SK-N-SH (cell line): ENCODE measurements around the gene CLPTM1L. TPM values are rescaled to one million over a fixed set of nuclear protein-coding genes. Genes with fewer than 3 reads are reported as not detected.

Experiments
- CTCF ChIA-PET: fragments of 300-600, 350-600 bp; formaldehyde crosslinking; extraction: SDS; loops from one replicate; lab custom pipeline; 2021; lab: Yijun Ruan, JAX
- POLR2A ChIA-PET: fragments of 350-600 bp; sonication (Branson Sonifier 250); formaldehyde crosslinking; extraction: SDS; loops from one replicate; lab custom pipeline; 2020; ENCODE audit warnings: antibody characterized with exemption, inconsistent platforms; lab: Yijun Ruan, JAX
- DNase-seq: peaks from one replicate; pipeline ENCODE4 v3.0.0; 2012
- H2AFZ ChIP-seq: fragments of 200-600 bp; sonication (generic); 2 replicates; pipeline ENCODE4 v1.8.1; 2016; ENCODE audit warnings: antibody characterized with exemption, mild to moderate bottlenecking, low read depth
- H3F3A ChIP-seq: fragments of 200-600 bp; sonication (generic); replicated peaks from 2 replicates; pipeline ENCODE3; 2016; ENCODE audit warnings: antibody characterized with exemption, mild to moderate bottlenecking; ENCODE audit not compliant: insufficient read depth
- H3K27ac ChIP-seq, 2 experiments: fragments of 200-500 bp in 1 of 2; fragments of 200-600 bp in 1 of 2; sonication (Bioruptor generic) in 1 of 2; sonication (generic), shearing (Covaris generic) in 1 of 2; 2 replicates each; pipeline versions ENCODE4 v1.5.1 to v1.6.1; 2014 to 2016; ENCODE audit warnings: low read depth in 2 of 2, inconsistent platforms in 1 of 2, low read length in 1 of 2, mild to moderate bottlenecking in 1 of 2, mixed read lengths in 1 of 2
- H3K27me3 ChIP-seq: fragments of 200-600 bp; sonication (generic), shearing (Covaris generic); 2 replicates; pipeline ENCODE4 v1.6.1; 2016; ENCODE audit warnings: mixed run types; ENCODE audit not compliant: insufficient read depth
- H3K36me3 ChIP-seq, 2 experiments: fragments of 200-500 bp in 1 of 2; fragments of 200-600 bp in 1 of 2; sonication (Bioruptor generic) in 1 of 2; sonication (generic) in 1 of 2; replicated peaks in 1 of 2; 2 replicates each; pipeline versions ENCODE3 to v1.5.1; 2014 to 2016; ENCODE audit warnings: low read length in 1 of 2, mild to moderate bottlenecking in 1 of 2; ENCODE audit not compliant: insufficient read depth in 2 of 2, control insufficient read depth in 1 of 2
- H3K4me1 ChIP-seq, 2 experiments: fragments of 200-500 bp in 1 of 2; fragments of 200-600 bp in 1 of 2; sonication (Bioruptor generic) in 1 of 2; sonication (generic), shearing (Covaris generic) in 1 of 2; 2 replicates each; pipeline versions ENCODE4 v1.5.1 to v1.6.1; 2014 to 2016; ENCODE audit warnings: low read depth in 1 of 2, low read length in 1 of 2, mixed run types in 1 of 2; ENCODE audit not compliant: insufficient read depth in 2 of 2, control insufficient read depth in 1 of 2
- H3K4me2 ChIP-seq: fragments of 200-600 bp; sonication (generic), shearing (Covaris generic); 2 replicates; pipeline ENCODE4 v1.6.1; 2017; ENCODE audit warnings: mixed run types
- H3K4me3 ChIP-seq, 2 experiments: fragments of 200-500 bp in 1 of 2; fragments of 200-600 bp in 1 of 2; sonication (Bioruptor generic) in 1 of 2; sonication (generic), shearing (Covaris generic) in 1 of 2; 2 replicates each; pipeline versions ENCODE4 v1.5.1 to v1.8.1; 2014 to 2016; ENCODE audit warnings: low read depth in 2 of 2, inconsistent platforms in 1 of 2, low read length in 1 of 2, mild to moderate bottlenecking in 1 of 2, mixed read lengths in 1 of 2, moderate library complexity in 1 of 2
- H3K79me2 ChIP-seq: fragments of 200-600 bp; sonication (generic); 2 replicates; pipeline ENCODE4 v1.8.1; 2017; ENCODE audit warnings: mild to moderate bottlenecking; ENCODE audit not compliant: insufficient read depth
- H3K9ac ChIP-seq: fragments of 200-600 bp; sonication (generic); 2 replicates; pipeline ENCODE4 v1.6.1; 2017; ENCODE audit warnings: mixed run types
- H3K9me2 ChIP-seq: fragments of 200-600 bp; sonication (generic); 2 replicates; pipeline ENCODE4 v1.6.1; 2017; ENCODE audit warnings: mixed run types
- H3K9me3 ChIP-seq: fragments of 200-600 bp; sonication (generic); 2 replicates; pipeline ENCODE4 v1.6.1; 2017; ENCODE audit warnings: mixed run types, mild to moderate bottlenecking, moderate library complexity
- H4K20me1 ChIP-seq: fragments of 200-600 bp; sonication (generic); 2 replicates; pipeline ENCODE4 v1.6.1; 2017; ENCODE audit warnings: mild to moderate bottlenecking, mixed run types; ENCODE audit not compliant: insufficient read depth
- CHD2 ChIP-seq: fragments of 150-350 bp; IDR thresholded peaks from 2 replicates; pipeline ENCODE4 v1.6.1; 2018; ENCODE audit warnings: low read length; ENCODE audit not compliant: partially characterized antibody
- ELF1 ChIP-seq: IDR thresholded peaks from 2 replicates; pipeline ENCODE4 v1.4.0; 2012
- EP300 ChIP-seq, 2 experiments: IDR thresholded peaks; 2 replicates each; pipeline versions ENCODE4 v1.4.0 to v1.6.1; 2012; ENCODE audit warnings: borderline replicate concordance in 1 of 2, low read depth in 1 of 2, low read length in 1 of 2
- EZH2phosphoT487 ChIP-seq: fragments of 200-600 bp; sonication (generic); IDR thresholded peaks from 2 replicates; pipeline ENCODE4 v1.6.1; 2017; ENCODE audit warnings: low read depth, mixed run types, mild to moderate bottlenecking, antibody characterized with exemption, moderate library complexity, borderline replicate concordance
- FOXJ3 ChIP-seq: sonication (generic); formaldehyde crosslinking; IDR thresholded peaks from 2 replicates; pipeline ENCODE4 v1.5.1; 2020; ENCODE audit warnings: mild to moderate bottlenecking, missing genetic modification reagents
- GABPA ChIP-seq: IDR thresholded peaks from 2 replicates; pipeline ENCODE4 v1.4.0; 2012; ENCODE audit warnings: low read depth, mild to moderate bottlenecking
- RFX5 ChIP-seq: IDR thresholded peaks from 2 replicates; pipeline ENCODE4 v1.6.1; 2012; ENCODE audit warnings: mild to moderate bottlenecking, improper control_type of control experiment, low read length
- TAF1 ChIP-seq: IDR thresholded peaks from 2 replicates; pipeline ENCODE4 v1.6.1; 2012; ENCODE audit warnings: low read depth, mild to moderate bottlenecking, low read length, moderate library complexity, borderline replicate concordance
- TCF12 ChIP-seq: IDR thresholded peaks from 2 replicates; pipeline ENCODE4 v1.4.0; 2012
- USF1 ChIP-seq: IDR thresholded peaks from 2 replicates; pipeline ENCODE4 v1.4.0; 2012; ENCODE audit warnings: low read depth, borderline replicate concordance
- USF2 ChIP-seq: fragments of 150-350 bp; IDR thresholded peaks from 2 replicates; pipeline ENCODE4 v1.6.1; 2017; ENCODE audit warnings: antibody characterized with exemption, low read length, low read depth, borderline replicate concordance
- ZBTB33 ChIP-seq: IDR thresholded peaks from 2 replicates; pipeline ENCODE4 v1.4.0; 2012; ENCODE audit warnings: low read depth, borderline replicate concordance
- WGBS: methylation state at CpG from one replicate; pipeline ENCODE4 v1.1.6; 2017; ENCODE audit warnings: low lambda C conversion rate; 5-methylcytosine and 5-hydroxymethylcytosine counted together
- polyA plus RNA-seq, 3 experiments: library from polyadenylated mRNA; depleted of rRNA; stranded (reverse); fragments of >200 nt; gene quantifications; 2 replicates each; pipeline ENCODE4 v1.2.3, GENCODE V29; 2012
- TF ChIP-seq, protein P1 (sequence below): IDR thresholded peaks from 2 replicates; pipeline ENCODE4; 2012
- TF ChIP-seq, protein P2 (sequence below): fragments of 200-600 bp; sonication (generic); IDR thresholded peaks from 2 replicates; pipeline ENCODE4 v1.6.1; 2017; ENCODE audit warnings: antibody characterized with exemption, mild to moderate bottlenecking, moderate library complexity
- TF ChIP-seq, protein P3 (sequence below): fragments of 150-350 bp; IDR thresholded peaks from 2 replicates; pipeline ENCODE4 v1.6.1; 2016; ENCODE audit warnings: mild to moderate bottlenecking, low read depth, low read length
- TF ChIP-seq, protein P4 (sequence below): IDR thresholded peaks from 2 replicates; pipeline ENCODE4 v1.4.0; 2012; ENCODE audit warnings: low read depth

The CLPTM1L gene
- polyA plus RNA-seq, 1 of the 3 experiments (the other 2 are of a cell fraction), result 202 TPM

GRCh38 chr5:1278656-1279442 lies 66.0 kb downstream of the CLPTM1L start:
- ChIA-PET POLR2A (no interaction called here), CTCF (interaction anchor here (1.0 kb wide), 1 partner anchor 70 kb away, joined by 3 read pairs; no protein-coding TSS in a partner anchor)
- no peaks in the 10 kb centered on the region for H3K9me3 ChIP-seq
- H3K27me3 ChIP-seq, result no peaks in the 10 kb centered on the region; the same call in 1 of the 2 replicates
- no peaks in the 10 kb centered on the region for H3K79me2 ChIP-seq
- H3K9ac ChIP-seq, result no peak overlapping the region
- no peaks in the 10 kb centered on the region for H3K36me3 ChIP-seq
- TF ChIP-seq, protein P1, sequence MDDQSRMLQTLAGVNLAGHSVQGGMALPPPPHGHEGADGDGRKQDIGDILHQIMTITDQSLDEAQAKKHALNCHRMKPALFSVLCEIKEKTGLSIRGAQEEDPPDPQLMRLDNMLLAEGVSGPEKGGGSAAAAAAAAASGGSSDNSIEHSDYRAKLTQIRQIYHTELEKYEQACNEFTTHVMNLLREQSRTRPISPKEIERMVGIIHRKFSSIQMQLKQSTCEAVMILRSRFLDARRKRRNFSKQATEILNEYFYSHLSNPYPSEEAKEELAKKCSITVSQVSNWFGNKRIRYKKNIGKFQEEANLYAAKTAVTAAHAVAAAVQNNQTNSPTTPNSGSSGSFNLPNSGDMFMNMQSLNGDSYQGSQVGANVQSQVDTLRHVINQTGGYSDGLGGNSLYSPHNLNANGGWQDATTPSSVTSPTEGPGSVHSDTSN, result no peak
- TF ChIP-seq, protein P2, sequence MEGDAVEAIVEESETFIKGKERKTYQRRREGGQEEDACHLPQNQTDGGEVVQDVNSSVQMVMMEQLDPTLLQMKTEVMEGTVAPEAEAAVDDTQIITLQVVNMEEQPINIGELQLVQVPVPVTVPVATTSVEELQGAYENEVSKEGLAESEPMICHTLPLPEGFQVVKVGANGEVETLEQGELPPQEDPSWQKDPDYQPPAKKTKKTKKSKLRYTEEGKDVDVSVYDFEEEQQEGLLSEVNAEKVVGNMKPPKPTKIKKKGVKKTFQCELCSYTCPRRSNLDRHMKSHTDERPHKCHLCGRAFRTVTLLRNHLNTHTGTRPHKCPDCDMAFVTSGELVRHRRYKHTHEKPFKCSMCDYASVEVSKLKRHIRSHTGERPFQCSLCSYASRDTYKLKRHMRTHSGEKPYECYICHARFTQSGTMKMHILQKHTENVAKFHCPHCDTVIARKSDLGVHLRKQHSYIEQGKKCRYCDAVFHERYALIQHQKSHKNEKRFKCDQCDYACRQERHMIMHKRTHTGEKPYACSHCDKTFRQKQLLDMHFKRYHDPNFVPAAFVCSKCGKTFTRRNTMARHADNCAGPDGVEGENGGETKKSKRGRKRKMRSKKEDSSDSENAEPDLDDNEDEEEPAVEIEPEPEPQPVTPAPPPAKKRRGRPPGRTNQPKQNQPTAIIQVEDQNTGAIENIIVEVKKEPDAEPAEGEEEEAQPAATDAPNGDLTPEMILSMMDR, result no peak
- H3K4me2 ChIP-seq, result no peak overlapping the region
- no peaks in the 10 kb centered on the region for H4K20me1 ChIP-seq
- no peak overlapping the region for H2AFZ ChIP-seq
- H3K9me2 ChIP-seq, result no peaks in the 10 kb centered on the region
- DNase-seq, result no peak
- WGBS, result 79% methylated on average over 10 of the region's 42 CpGs
- H3F3A ChIP-seq, result no peaks in the 10 kb centered on the region
- no peak overlapping the region for H3K4me3 ChIP-seq
- H3K27ac ChIP-seq, result no peak overlapping the region
- H3K4me1 ChIP-seq, result no peaks in the 10 kb centered on the region

DNA sequence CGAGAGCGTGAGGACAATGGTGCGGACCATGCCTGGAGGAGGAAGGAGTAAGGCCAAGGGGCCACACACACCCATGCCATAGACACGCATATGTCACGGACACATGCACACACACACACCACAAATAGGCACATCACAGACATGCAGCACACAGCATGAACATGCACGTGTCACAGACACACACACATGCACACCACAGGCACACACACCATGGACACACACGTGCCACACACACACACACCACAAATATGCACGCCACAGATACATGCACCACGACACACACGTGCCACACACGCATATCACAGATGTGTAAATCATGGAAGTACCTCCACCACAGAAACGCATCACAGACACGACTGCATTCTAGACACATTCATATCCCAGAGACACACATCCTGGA lies 66.7 kb downstream of the CLPTM1L start:
- Histone ChIP-seq H3K36me3 (no peaks in the 10 kb centered on the region), H3K9me2 (no peaks in the 10 kb centered on the region), H3K4me3 (no peak overlapping the region), H3F3A (no peaks in the 10 kb centered on the region), H3K27me3 (no peaks in the 10 kb centered on the region; the same call in 1 of the 2 replicates), H3K27ac (no peak overlapping the region), H3K79me2 (no peaks in the 10 kb centered on the region), H3K4me2 (no peak overlapping the region), H2AFZ (no peak overlapping the region), H3K9ac (no peak overlapping the region), H3K4me1 (no peaks in the 10 kb centered on the region), H3K9me3 (no peaks in the 10 kb centered on the region), H4K20me1 (no peaks in the 10 kb centered on the region)
- ChIA-PET POLR2A (no interaction called here), CTCF (no interaction called here)
- WGBS, result 53% methylated on average over 12 of the region's 13 CpGs
- DNase-seq, result no peak
- no peak for TF ChIP-seq TAF1
- no peak for TF ChIP-seq RFX5
- TF ChIP-seq USF2, result no peak
- no peak for TF ChIP-seq TCF12
- no peak for TF ChIP-seq ZBTB33
- no peak for TF ChIP-seq USF1
- TF ChIP-seq EZH2phosphoT487, result no peak
- TF ChIP-seq ELF1, result no peak
- TF ChIP-seq, protein P1, result no peak
- no peak for TF ChIP-seq EP300 (IDR thresholded peaks at IDR 0.05; ENCODE audit: borderline replicate concordance in 1 of 2, low read depth in 1 of 2, low read length in 1 of 2)
- TF ChIP-seq, protein P3, sequence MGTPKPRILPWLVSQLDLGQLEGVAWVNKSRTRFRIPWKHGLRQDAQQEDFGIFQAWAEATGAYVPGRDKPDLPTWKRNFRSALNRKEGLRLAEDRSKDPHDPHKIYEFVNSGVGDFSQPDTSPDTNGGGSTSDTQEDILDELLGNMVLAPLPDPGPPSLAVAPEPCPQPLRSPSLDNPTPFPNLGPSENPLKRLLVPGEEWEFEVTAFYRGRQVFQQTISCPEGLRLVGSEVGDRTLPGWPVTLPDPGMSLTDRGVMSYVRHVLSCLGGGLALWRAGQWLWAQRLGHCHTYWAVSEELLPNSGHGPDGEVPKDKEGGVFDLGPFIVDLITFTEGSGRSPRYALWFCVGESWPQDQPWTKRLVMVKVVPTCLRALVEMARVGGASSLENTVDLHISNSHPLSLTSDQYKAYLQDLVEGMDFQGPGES, result no peak
- TF ChIP-seq, protein P4, sequence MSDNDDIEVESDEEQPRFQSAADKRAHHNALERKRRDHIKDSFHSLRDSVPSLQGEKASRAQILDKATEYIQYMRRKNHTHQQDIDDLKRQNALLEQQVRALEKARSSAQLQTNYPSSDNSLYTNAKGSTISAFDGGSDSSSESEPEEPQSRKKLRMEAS, result no peak
- no peak for TF ChIP-seq FOXJ3 (CRISPR knock-in tag)
- TF ChIP-seq GABPA, result no peak
- TF ChIP-seq CHD2, result no peak
